Activated CD8-positive, alpha-beta memory T cell treated with anti-CD3 and anti-CD28 coated beads, Interleukin-2, amount 50 U/mL, for 1 hour (primary cell): ENCODE measurements around the gene KLHL29.

Experiments used
- DNase-seq: peaks from one replicate; pipeline ENCODE4 v3.0.0-alpha.2; 2020; ENCODE audit errors: extremely low read depth

The KLHL29 gene

DNA sequence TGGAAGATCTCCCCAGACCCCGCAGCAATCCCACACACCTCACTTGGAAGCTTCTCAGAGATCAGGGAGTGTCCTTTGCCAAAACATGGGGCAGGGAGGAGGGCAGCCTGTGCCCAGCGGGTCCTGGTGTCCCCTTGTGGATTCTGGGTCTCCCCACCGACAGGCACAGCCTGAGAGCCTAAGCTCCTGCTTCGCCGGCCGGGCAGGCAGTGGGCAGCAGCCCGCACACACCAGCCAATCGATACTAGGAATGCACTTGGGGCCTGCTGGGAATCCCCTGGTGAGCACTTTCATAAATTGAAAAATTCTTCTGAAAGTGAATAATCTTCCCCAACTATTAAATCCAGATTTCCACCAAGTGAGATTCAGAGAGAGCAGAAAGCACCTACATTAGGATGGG lies 296.0 kb downstream of the KLHL29 start:
- no peak for DNase-seq

DNA sequence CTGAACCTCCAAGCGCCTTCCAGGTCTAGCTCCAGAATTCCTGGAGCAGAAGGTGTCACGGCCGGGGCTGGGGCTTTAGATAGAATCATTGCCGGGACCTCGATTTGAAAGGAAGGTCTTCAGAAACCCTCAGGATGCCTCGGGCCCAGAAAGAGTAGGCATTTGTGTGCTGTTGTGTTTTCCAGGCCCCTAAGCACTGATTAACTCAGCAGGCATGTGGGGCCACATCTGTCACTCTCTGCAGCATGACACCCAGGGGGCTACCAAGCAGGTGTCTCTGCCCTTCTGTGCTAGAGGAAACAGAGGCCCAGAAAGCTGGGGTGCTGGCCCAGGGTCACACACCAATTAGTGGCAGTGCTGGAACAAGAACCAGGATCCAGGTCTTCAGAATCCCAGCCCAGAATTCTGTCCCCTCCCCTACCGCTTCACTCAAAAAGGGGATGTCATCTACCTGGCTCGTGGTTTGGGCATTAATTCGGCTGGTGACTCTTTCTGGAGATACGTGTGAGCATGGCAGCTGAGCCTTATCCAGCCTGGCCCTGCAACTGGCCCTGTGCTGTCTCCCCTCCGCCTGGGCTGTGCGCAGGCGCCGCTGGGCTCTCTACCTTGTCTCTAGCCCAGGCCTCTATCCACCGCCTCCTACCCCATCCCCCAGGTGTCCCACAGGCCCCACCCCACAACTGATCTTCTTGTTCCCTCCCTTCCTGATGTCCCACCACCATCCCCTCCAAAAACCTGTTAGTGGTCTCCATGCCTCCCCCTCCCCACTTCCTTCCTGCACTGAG lies 296.6 kb downstream of the KLHL29 start:
- DNase-seq: no peak

DNA sequence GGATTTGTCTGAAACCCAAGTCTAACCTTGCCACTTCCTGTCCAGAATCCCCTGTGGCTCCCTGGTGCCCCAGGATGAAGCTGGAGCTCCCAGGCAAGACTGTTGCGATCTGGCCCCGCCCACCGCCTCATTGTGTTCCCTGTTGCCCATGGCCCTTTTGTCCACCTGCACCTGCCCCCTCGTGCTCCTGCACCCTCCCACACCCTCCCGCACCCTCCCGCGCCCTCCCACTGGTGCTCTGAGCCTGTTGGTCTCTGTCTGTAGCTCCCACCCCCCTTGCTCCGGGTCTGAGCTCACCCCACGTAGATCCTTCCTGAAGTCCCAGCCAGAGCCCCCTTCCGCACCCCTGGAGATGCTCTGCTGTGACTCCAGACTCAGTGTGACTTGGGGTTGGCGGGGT lies 297.5 kb downstream of the KLHL29 start:
- DNase-seq: no peak

DNA sequence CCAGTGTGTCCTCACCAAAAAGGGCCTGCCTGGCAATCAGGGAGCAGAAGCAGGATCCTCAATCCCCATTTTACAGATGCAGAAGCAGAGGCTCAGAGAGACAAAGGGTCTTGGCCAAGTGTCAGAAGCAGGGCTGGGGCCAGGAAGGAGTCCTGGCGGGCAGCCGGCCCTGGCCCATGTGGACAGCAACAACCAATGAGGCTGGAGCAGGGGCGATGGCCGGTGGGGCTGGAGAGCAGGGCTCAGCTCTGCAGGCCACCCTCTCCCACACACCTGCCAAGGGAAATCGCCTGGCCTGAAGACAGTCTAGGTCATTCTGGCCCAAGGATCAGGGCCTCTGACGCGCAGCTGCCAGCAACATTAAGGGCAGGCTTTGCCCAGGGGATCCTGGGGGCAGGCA lies 298.0 kb downstream of the KLHL29 start:
- DNase-seq: no peak

DNA sequence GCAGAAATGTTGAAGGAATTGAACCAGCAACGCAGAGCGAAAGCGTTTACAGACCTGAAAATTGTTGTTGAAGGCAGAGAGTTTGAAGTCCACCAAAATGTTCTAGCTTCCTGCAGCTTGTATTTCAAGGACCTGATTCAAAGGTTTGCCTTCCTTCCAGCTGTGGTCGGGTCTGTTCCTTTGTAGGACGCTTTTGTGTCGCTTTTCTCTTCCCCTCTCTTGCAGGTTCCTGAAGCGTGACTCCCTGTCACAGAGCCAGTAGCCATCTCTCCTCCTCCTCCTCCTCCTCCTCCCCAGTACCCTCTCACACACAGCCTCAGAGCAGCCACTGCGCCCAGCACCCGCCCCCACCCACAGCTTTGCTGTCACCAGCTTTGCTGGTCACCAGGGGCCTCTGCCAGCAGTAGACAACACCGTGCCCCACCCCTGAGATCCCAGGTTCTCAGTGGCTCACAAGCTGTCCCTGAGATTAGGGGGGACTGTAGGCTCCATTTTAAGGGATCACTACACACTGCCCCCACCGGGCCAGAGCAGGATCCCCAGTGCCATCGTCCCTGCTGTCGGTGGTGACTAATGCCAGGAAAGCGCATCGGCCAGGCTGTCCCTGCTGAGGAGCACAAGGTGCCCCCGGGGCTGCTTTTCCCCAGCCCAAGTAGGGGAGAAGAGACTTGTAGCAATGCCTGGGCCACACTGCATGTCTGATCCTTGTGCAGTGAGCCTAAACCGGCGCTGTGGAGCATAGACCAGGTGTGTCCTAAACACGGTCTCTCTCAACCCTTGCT lies 299.6 kb downstream of the KLHL29 start:
- DNase-seq: no peak

DNA sequence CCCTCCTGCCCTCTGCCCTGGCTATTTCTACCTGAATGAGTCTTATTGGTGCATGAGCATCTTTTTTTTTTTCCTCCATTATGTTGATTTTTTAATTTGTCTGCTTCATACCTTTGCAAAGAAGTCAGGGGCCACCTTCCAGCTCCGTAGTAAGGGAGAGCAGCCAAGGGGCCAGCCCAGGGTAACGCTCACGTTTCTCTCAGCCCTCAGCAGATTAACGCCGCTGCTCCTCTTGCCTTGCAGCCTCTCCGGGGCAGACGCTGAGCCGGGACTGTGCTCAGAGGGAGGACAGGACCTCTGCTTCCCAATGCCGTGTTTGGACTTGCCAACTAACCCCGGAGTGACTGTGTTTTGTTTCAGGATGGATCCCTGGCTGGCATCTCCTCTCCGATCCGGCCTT lies 300.2 kb downstream of the KLHL29 start:
- DNase-seq: no peak

DNA sequence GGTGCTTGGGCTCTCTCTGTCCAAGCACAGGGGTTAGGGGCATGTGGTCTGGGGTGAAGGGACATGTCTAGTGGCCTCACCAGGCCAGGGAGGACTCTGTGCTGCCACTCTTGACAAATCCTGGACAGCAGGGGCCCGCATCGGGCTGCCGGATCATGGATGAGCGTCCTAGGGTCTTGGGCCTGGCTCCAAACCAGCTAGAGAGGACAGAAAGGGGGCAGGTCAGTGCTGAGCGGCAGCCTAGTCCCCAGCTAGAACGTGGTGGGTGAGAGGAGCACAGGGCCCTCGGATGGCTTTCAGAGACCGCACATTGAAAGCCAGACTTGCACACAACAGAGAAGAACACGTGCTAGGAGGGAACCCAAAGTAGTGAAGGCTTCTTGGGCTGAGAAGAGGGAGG lies 300.7 kb downstream of the KLHL29 start:
- no peak for DNase-seq

DNA sequence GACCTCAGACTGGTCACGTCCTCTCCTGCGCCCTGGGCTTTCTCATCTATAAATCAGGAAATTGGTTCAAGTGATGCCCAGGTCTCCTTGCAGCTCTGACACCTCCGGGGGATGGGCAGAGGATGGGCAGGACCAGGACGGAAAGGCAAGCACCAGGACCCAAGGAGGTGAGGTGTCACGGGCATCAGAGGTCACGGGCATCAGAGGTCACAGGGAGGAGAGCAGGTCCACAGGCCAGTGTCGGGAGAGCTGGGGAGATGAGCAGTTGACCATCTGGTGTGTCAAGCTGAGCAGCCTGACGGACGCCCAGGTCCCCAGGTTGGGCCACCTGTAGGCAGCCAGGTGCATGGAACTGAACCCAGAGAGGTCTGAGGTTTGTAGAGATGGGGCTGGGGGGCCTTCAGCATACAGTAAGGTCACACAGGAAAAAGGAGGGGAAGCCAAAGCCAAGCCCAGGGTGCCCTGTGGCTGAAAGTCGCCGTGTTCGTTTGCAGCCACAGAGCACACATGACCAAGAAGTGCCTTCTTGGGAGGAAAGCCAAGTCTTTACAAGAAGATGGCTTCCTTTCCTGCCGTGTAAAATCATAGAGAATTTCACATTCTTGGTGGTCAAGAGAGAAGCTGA lies 301.5 kb downstream of the KLHL29 start:
- no peak for DNase-seq

DNA sequence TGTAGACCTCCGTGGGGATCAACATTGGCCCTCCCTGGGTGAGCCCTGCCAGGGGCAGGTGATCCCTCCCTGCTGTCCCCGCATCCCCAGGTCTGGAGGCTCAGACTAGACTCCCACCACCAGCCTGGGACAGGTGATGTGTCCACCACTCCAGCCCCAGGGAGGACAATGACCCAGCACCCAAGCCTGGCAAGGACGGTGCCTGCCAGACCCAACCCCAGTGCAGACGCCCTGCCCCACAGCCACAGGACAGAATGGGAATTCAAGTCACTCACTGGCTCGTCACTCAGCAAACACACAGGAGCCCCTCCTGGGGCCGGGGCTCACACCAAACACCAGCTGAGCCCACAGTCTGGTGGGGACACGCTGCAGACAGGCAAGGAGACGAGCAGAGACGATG lies 302.2 kb downstream of the KLHL29 start:
- DNase-seq: no peak

DNA sequence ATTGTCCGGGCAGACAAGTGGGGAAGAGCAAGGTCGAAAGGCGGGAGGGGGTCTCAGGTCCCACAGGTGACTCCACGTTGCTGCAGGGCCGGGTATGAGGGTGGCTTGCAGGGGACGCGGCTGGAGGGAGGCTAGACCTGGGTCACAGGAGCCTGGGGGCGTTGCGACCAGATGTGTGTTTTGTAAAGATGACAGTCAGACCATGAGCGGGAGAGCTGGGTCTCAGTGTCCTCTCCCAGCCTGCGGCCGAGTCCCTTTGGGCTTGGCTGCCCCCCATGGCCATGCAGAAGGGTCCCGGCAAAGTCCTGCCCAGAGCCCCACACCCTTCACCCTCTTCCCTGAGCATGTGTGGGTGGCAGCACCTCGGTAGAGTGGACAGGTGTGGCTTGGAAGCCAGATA lies 302.7 kb downstream of the KLHL29 start:
- DNase-seq: no peak

DNA sequence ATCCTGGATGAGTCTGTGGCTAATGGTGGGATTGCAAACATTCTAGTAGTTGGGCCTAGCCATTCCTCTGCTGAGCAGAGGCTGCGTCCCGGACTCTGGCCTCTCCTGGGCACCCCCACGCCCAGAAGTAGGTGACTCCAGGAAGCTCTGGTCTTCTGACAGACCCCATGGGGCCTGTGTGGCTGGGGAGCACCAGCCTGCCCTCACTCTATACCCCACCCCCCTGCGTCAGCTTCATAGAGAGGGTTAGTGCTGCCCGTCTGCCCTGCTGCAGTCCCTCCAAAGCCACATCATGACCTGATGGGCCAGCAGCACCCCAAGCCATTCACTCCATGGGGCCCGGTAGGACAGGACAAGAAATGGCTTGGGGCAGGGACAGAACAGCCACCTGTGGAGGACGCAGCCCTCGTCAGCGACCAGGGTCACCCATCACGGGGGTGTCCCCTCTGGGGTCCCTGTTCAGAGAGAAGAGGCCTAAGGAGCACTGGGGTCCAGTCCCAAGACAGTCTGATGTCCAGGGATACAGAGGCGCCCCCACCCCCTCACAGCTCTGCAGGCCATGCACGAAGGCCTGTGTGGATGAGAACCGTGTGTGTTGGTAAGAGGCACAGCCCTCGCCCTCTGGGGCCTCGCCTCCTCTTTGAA lies 303.6 kb downstream of the KLHL29 start:
- DNase-seq: no peak

DNA sequence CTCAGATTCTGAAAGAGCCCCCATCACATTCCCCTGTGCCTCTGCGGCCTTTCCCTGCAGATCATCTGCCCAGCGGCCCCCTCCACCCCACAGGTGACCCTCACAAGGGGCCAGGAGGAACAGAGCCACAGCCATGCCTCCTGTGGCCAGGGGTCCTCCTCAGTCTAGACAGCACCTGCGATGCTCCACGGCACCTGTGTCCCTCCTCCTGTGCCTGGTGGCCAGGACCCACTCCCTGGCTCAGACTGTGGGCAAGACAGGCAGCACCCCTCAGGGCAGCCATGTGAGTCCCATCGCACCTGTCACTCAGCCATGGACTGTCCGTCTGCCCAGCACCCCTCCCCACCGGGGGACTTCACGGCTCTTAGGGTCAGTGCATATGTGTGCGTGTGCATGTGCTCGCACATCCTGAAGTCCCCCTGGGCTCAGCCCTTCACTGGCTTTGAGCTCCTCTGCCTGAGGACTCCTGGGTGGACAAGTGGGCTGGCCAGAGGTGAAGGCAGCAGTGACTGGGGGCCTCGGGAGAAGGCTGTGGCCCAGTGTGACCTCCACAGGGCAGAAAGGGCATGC lies 304.2 kb downstream of the KLHL29 start:
- no peak for DNase-seq

DNA sequence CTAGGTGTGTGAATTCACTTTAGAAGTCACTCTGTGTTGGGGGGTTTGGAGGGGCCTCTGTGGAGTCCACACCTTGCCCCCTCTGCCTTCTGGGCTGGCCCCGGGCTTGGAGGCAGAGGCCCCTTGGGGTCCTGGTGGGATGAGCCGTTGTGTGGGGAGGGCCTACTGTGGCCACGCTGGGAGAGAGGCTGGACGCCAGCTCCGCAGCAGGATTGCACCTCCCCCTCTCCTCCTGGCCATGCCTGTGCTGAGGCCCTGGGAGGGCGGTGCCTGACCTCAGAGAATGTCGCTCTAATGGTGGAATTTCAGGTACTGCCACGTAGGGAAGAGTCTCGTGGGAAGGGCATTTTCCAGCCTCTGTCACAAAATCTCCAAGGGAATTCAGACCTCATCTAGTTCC lies 304.9 kb downstream of the KLHL29 start:
- no peak for DNase-seq

DNA sequence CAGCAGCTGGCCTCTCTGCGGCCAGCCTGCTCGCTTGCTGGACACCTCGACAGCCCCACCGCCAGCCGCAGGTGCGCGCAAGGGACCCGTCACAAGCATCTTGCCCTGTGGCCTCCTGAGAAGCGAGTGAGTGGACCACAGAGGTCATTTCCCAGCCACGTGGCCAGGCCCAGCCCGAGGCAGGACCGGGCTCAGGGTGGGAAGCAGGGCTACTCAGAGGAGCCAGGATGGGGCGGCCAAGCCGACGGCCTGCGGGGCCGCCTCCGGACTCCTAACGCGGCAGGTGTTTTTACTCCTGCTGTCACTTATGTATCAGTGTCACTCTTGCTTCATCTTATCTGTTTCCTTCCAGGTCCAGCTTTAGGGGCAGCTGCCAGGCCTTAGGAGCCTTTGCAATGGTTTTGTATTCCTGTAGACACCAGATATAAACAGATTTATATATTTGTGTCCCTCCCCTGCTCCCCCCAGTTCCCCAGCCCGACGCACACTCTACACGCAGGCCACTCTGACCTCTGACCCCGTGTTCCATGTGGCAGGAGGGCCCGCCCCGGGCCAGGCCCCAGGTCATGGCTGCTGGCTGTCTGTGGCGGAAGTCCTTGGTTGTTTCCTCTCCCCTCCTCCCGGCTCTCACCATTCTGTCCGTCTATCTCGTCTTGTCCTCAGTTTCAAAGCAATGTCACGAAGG lies 305.6 kb downstream of the KLHL29 start:
- no peak for DNase-seq

DNA sequence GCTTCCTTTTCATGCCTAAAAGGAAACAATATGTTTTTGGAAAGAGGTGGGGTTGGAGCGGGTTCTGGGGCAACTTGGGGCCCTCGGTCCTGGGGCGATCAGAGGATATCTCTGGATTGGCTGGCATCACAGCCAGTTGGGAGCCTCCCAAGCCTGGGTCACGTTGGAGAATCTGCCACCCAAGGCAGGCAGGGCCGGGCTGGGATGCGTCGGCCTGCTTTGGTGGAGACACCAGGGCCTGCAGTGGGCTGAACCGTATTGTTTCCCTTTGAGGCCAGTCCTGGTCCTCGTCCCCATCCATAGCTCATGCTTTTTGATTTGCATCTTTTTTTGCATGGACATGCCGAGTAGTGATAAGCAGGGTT lies 306.1 kb downstream of the KLHL29 start:
- DNase-seq: no peak

DNA sequence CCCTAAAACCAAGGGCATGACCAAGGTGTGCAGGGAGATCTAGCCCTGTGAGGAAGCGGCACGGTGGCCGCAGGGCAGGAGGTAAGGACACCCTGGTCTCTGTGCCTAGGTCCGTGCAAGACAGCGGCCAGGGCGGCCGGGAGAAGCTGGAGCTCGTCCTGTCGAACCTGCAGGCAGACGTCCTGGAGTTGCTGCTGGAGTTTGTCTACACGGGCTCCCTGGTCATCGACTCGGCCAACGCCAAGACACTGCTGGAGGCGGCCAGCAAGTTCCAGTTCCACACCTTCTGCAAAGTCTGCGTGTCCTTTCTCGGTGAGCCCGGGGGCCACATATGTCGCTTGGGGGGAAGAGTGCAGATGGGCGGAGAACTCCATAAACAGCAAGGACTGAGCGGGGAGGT lies 306.6 kb downstream of the KLHL29 start:
- no peak for DNase-seq

DNA sequence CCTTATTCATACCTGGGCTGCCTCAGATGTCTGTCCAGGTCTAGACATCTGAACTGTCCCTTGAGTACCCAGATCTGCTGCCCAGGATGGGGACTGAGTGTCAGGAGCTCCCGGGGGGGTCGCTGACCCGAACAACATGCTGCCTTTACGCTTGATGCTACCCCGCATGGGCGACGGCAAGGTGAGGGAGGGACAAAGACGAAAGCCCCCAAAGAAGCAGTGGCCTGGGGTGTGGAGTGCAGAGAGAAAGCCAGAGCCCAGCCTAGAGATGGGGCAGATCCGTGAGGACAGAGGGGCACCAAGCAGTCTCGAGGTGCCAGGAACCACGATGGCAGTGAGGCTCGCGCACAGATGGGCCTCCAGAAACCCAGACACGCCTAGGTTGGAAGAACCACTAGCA lies 307.3 kb downstream of the KLHL29 start:
- DNase-seq: no peak

DNA sequence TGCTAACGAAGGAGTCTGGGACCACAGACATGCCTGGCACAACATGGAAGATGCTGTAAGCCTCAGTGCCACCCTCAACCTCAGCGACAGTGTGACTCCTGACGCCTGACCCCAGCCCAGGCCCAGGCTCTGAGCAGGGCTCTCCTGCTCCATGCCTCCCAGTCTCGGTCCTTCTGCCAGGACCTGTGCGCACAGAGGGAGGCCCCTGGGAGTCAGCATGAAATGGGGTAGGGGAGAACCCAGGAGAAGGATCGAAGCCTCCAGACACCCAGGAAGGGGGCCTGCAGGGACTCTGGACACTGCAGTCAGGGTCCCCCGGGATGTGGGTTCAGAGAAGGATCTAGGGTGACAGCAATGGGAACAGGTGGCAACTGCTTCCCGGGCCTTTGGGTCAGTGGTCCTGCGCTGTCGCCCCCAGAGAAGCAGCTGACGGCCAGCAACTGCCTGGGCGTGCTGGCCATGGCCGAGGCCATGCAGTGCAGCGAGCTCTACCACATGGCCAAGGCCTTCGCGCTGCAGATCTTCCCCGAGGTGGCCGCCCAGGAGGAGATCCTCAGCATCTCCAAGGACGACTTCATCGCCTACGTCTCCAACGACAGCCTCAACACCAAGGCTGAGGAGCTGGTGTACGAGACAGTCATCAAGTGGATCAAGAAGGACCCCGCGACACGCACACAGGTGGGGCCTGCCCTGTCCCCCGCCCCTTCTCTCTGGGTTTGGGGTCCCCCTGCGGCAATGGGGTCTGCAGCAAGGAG lies 308.0 kb downstream of the KLHL29 start:
- no peak for DNase-seq

DNA sequence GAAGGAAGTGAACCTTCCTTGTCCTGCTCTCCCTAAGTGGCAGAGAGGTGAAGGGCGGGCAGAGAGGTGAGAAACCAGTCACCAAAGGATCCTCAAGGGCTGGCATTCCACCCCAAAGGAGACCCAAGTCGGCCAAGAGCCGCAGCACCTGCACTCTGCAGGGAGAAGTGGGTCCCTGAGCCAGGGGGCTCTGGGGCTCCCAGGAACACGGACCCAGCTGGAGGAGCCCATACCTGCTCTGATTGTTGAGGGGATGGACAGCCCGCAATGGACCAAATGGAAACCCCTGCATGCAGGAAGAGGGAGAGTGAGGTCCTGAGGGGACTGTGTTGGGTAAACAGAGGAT lies 308.6 kb downstream of the KLHL29 start:
- DNase-seq: no peak

DNA sequence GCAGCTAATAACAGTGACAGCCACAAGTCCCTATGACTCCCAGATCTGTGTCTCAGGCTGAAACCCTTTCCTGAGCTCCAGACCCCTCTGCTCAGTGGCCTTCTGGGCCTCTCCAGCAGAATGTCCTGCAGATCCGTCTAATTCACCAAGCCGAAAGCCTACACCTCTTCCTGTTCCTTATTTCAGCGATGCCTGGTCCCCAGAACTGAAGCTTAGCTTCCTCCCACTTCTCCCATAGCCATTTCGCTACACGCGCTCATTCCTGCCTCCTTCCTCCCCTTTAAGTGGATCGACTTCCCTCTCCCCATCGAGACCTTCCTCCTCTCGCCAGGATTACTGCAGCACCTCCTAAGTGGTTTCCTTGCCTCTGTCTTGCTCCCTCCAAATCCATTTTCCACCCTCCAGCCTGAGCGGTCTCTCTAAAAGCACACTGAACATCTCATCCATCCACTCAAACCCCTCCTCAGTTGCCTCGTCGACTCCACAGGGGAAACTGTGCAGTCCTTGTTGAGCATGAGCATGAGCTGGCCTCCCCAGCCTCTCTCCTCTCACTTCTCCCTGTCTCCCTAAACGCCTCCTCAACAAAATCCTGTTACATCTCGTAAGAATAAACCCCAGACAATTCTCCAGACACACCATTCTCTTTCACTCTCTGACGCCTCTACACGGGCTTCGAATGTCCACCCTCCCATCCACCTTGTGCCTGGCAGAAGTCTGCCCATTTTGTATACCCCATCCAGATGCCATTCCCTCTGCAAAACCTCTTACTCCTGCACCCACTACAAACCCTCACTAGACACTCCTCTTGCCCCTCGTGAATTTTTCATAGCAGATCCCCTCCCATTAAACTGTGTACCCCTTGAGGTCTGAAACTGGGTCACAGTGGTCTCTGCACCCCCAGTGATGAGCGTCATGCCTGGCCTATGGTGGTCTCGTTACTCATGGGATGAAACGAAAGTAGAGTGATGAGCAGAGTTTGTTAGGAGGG lies 309.4 kb downstream of the KLHL29 start:
- DNase-seq: no peak
